HEK293T (cell line): ENCODE results near the gene TIFAB.

Experiments
- CTCF ChIA-PET: fragments of 350-600 bp; formaldehyde crosslinking; extraction: SDS; loops from one replicate; lab custom pipeline; 2021; ENCODE audit warnings: antibody characterized with exemption, inconsistent platforms; lab: Yijun Ruan, JAX
- POLR2A ChIA-PET: fragments of 350-600 bp; formaldehyde crosslinking; extraction: SDS; loops from one replicate; lab custom pipeline; 2020; ENCODE audit warnings: antibody characterized with exemption, inconsistent platforms; lab: Yijun Ruan, JAX
- DNase-seq: peaks from one replicate; pipeline ENCODE4 v3.0.0; 2012; ENCODE audit warnings: mixed read lengths; ENCODE audit errors: extremely low spot score
- ARNT ChIP-seq: fragments of 450-650 bp; IDR thresholded peaks from 2 replicates; pipeline ENCODE4 v1.6.1; 2017; ENCODE audit warnings: mild to moderate bottlenecking
- BHLHE40 ChIP-seq: fragments of 450-650 bp; IDR thresholded peaks from 2 replicates; pipeline ENCODE4 v1.6.1; 2016; ENCODE audit warnings: mild to moderate bottlenecking, moderate library complexity, borderline replicate concordance
- CTBP1 ChIP-seq: fragments of 450-650 bp; IDR thresholded peaks from 2 replicates; pipeline ENCODE4 v1.6.1; 2016; ENCODE audit warnings: borderline replicate concordance
- ELF4 ChIP-seq: fragments of 450-650 bp; IDR thresholded peaks from 2 replicates; pipeline ENCODE4 v1.6.1; 2017; ENCODE audit warnings: antibody characterized with exemption
- FOXA1 ChIP-seq: fragments of 450-650 bp; IDR thresholded peaks from 2 replicates; pipeline ENCODE4 v1.6.1; 2016; ENCODE audit warnings: mild to moderate bottlenecking
- FOXK2 ChIP-seq: fragments of 450-650 bp; IDR thresholded peaks from 2 replicates; pipeline ENCODE4 v1.6.1; 2016; ENCODE audit warnings: mild to moderate bottlenecking
- FOXM1 ChIP-seq: fragments of 450-650 bp; IDR thresholded peaks from 2 replicates; pipeline ENCODE4 v1.6.1; 2017; ENCODE audit warnings: mild to moderate bottlenecking, borderline replicate concordance
- HDGF ChIP-seq: fragments of 450-650 bp; IDR thresholded peaks from 2 replicates; pipeline ENCODE4 v1.6.1; 2017; ENCODE audit warnings: antibody characterized with exemption, borderline replicate concordance
- L3MBTL2 ChIP-seq: fragments of 450-650 bp; conservative IDR thresholded peaks from 2 replicates; pipeline ENCODE4 v1.6.1; 2016; ENCODE audit warnings: mild to moderate bottlenecking
- LEF1 ChIP-seq: fragments of 450-650 bp; IDR thresholded peaks from 2 replicates; pipeline ENCODE4 v1.6.1; 2017; ENCODE audit warnings: mild to moderate bottlenecking, borderline replicate concordance
- NFRKB ChIP-seq: fragments of 450-650 bp; IDR thresholded peaks from 2 replicates; pipeline ENCODE4 v1.6.1; 2016; ENCODE audit warnings: mild to moderate bottlenecking, moderate library complexity
- SP1 ChIP-seq: fragments of 450-650 bp; IDR thresholded peaks from 2 replicates; pipeline ENCODE4 v1.6.1; 2017
- SUZ12 ChIP-seq: fragments of 450-650 bp; IDR thresholded peaks from 2 replicates; pipeline ENCODE4 v1.6.1; 2016; ENCODE audit warnings: mild to moderate bottlenecking
- TARDBP ChIP-seq: fragments of 450-650 bp; IDR thresholded peaks from 2 replicates; pipeline ENCODE4 v1.6.1; 2016
- ZNF384 ChIP-seq: fragments of 450-650 bp; IDR thresholded peaks from 2 replicates; pipeline ENCODE4 v1.6.1; 2016
- TF ChIP-seq, protein P1 (sequence below): fragments of 450-650 bp; IDR thresholded peaks from 2 replicates; pipeline ENCODE4 v1.6.1; 2016

The TIFAB gene

DNA sequence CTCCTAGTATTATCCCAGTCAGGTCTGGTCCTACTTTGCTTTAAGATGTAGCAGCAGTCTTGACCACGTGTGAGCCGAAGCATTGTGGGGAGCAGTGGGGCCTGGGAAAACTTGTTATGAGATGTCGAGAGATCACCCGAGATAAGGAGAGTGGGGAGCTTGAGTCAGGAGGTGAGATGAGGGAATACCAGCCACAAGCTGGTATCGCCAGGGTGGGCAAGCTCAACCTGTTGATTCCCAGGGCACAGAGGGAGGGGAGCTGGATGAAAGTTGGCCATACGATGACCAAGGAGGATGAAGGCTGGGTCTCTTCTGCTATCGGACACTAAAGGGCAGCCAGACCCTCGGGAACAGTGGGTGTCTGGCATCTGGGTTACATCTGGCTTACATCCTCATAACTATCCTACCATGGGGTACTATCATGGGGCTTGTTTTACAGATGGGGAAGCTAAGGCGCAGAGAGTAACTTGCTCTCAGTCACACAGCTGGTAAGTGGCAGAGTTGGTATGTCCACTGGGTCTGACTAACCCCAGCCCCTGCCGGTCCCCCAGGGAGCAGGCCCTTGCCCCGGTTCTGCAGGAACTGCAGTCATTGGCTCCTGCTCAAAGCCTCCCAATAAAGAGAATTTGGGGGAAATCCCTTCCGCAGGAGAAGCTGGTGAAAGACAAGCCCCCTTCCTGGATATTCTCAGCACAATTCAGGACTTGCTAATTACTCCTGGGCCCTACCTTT, 13.4 kb upstream of the TIFAB start:
- CTCF ChIA-PET = interaction anchor here (0.6 to 12.0 kb wide), 22 partner anchors 8 to 408 kb away, joined by 3 to 450 read pairs (median 6); partner anchors contain the start of genes SLC25A48 and TIFAB
- no peak for DNase-seq
- TF ChIP-seq TARDBP = no peak
- TF ChIP-seq FOXK2 = no peak
- TF ChIP-seq FOXM1 = no peak
- TF ChIP-seq, protein P1, sequence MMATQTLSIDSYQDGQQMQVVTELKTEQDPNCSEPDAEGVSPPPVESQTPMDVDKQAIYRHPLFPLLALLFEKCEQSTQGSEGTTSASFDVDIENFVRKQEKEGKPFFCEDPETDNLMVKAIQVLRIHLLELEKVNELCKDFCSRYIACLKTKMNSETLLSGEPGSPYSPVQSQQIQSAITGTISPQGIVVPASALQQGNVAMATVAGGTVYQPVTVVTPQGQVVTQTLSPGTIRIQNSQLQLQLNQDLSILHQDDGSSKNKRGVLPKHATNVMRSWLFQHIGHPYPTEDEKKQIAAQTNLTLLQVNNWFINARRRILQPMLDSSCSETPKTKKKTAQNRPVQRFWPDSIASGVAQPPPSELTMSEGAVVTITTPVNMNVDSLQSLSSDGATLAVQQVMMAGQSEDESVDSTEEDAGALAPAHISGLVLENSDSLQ = no peak
- no peak for TF ChIP-seq ARNT
- TF ChIP-seq L3MBTL2 = no peak
- no peak for TF ChIP-seq SP1
- no peak for TF ChIP-seq ZNF384
- TF ChIP-seq CTBP1 = no peak
- TF ChIP-seq FOXA1 = no peak
- POLR2A ChIA-PET = interaction anchor here (2.0 to 2.2 kb wide), 2 partner anchors 23 to 86 kb away, joined by 4 to 25 read pairs; no protein-coding TSS in a partner anchor

GRCh38 chr5:135462304-135462703, 10.2 kb upstream of the TIFAB start:
- TF ChIP-seq ARNT = no peak
- TF ChIP-seq NFRKB = no peak
- no peak for TF ChIP-seq TARDBP
- no peak for TF ChIP-seq SP1
- no peak for TF ChIP-seq BHLHE40
- TF ChIP-seq FOXM1 = no peak
- no peak for TF ChIP-seq SUZ12
- TF ChIP-seq, protein P1 = no peak
- no peak for TF ChIP-seq FOXK2
- TF ChIP-seq FOXA1 = no peak
- TF ChIP-seq ELF4 = no peak
- no peak for TF ChIP-seq CTBP1
- no peak for TF ChIP-seq LEF1
- TF ChIP-seq ZNF384 = no peak
- no peak for TF ChIP-seq HDGF
- TF ChIP-seq L3MBTL2 = no peak
- peak; percentile 83 for DNase-seq
- ChIA-PET CTCF (interaction anchor here (0.6 to 12.0 kb wide), 19 partner anchors 15 to 394 kb away, joined by 3 to 450 read pairs (median 5); partner anchors contain the start of gene DCANP1), POLR2A (interaction anchor here (1.2 to 1.3 kb wide), 2 partner anchors 91 to 99 kb away, joined by 4 read pairs; no protein-coding TSS in a partner anchor)

GRCh38 chr5:135461481-135462151, 9.5 kb upstream of the TIFAB start:
- POLR2A ChIA-PET = interaction anchor here (1.2 to 1.3 kb wide), 2 partner anchors 92 to 100 kb away, joined by 4 read pairs; no protein-coding TSS in a partner anchor
- CTCF ChIA-PET = interaction anchor here (1.0 to 12.0 kb wide), 16 partner anchors 13 to 368 kb away, joined by 3 to 450 read pairs (median 4); partner anchors contain the start of gene DCANP1
- no peak for TF ChIP-seq TARDBP
- TF ChIP-seq, protein P1 = 0 out of 2 replicates have a peak, but pooled peaks have one; percentile 17
- DNase-seq = no peak

DNA sequence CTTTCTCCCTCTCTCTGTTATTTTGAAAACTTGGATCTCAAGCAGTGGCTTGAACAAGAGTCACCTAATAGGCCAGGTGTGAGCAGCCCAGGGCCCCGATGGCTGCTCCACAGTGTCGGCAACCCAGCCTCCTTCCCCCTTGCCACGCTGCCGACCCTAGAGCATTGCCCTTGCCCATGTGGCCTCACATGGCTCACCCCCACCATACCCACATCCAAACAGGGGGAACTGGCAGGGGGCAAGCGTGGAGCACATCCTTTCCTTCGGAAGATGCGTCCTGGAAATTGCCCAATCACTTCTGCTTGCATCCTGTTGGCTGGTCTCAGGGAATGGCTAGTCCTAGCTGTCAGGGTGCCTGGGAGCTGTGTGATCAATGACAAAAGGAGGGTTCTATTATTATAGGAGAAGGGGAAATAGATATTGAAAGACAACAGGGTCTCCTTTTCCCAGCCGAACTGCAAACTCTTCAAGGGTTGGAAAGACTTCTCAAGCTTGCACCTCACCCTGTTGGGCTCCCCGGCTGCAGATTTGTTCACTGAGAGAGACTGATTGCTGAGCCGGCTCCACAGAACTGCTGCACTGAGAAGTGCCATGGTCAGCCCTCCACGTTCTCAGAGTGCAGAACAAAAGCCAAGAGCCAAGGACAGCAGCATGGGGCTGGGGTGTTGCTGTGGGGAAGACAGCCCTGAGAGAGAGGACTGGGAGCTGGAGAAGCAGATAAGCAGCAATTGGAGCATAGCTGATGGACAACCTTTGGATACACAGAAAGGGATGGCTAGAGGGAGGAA, 8.3 kb upstream of the TIFAB start:
- ChIA-PET CTCF (interaction anchor here (0.6 to 12.0 kb wide), 9 partner anchors 14 to 370 kb away, joined by 3 to 450 read pairs (median 4); no protein-coding TSS in a partner anchor), POLR2A (no interaction called here)
- TF ChIP-seq ZNF384 (no peak), ELF4 (no peak), L3MBTL2 (no peak), HDGF (no peak), BHLHE40 (no peak), NFRKB (no peak), SUZ12 (no peak), FOXM1 (no peak), TARDBP (no peak), LEF1 (no peak)
- TF ChIP-seq, protein P1 = no peak
- no peak for DNase-seq

GRCh38 chr5:135458921-135459331, 6.8 kb upstream of the TIFAB start:
- DNase-seq = no peak

More at GRCh38 chr5:135458921-135459331, 6.8 kb upstream of the TIFAB start:
- CTCF ChIA-PET = interaction anchor here (1.2 to 12.0 kb wide), 7 partner anchors 10 to 212 kb away, joined by 4 to 450 read pairs (median 13); no protein-coding TSS in a partner anchor
- no peak for TF ChIP-seq TARDBP
- no peak for TF ChIP-seq SP1
- no peak for TF ChIP-seq NFRKB
- no peak for TF ChIP-seq ARNT
- no peak for TF ChIP-seq FOXM1
- no peak for TF ChIP-seq ELF4
- TF ChIP-seq, protein P1 = no peak
- TF ChIP-seq FOXA1 = no peak
- TF ChIP-seq L3MBTL2 = no peak
- TF ChIP-seq LEF1 = no peak
- TF ChIP-seq SUZ12 = no peak
- TF ChIP-seq CTBP1 = no peak
- no peak for TF ChIP-seq FOXK2
- no peak for TF ChIP-seq ZNF384
- POLR2A ChIA-PET = no interaction called here
